Measurements from ENCODE around the gene SLC6A2. TPM values are rescaled to one million over a fixed set of nuclear protein-coding genes. Genes with fewer than 3 reads are reported as not detected.

Gene SLC6A2
- total RNA-seq, 1 experiment from 2014 or later: not detected

- Histone ChIP-seq H3K79me2 (ENCODE audit: low read length) (no peaks in the 10 kb centered on the region), H3K27ac (ENCODE audit: low read length) (no peak overlapping the region), H3K9me3 (ENCODE audit: low read length) (no peaks in the 10 kb centered on the region), H3K4me1 (ENCODE audit: insufficient read depth, low read length) (no peaks in the 10 kb centered on the region), H3K27me3 (ENCODE audit: low read length) (no peaks in the 10 kb centered on the region), H3K4me3 (ENCODE audit: low read length) (no peak overlapping the region), H3K4me2 (ENCODE audit: low read length) (no peak overlapping the region), H3K9me2 (replicated peaks; ENCODE audit: low read length) (no peaks in the 10 kb centered on the region), H3K36me3 (ENCODE audit: low read depth, low read length) (no peaks in the 10 kb centered on the region), H3F3A (ENCODE audit: low read length, unreplicated experiment) (no peaks in the 10 kb centered on the region), H2AFZ (ENCODE audit: low read length) (no peak overlapping the region), H3K9ac (ENCODE audit: low read length) (no peak overlapping the region), H4K20me1 (ENCODE audit: low read length) (no peaks in the 10 kb centered on the region)
- DNase-seq: no peak
- ChIA-PET CTCF (no interaction called here), POLR2A (ENCODE audit: unreplicated experiment) (no interaction called here)
- intact Hi-C loops (cut with micrococcal nuclease): no loop called here
- no TSS peak for BruUV-seq (replicated peaks)
- ATAC-seq: no peak
- TF ChIP-seq CTCF (conservative IDR thresholded peaks at IDR 0.05; ENCODE audit: low read depth, low read length) (no peak), EZH2phosphoT487 (IDR thresholded peaks at IDR 0.05; ENCODE audit: borderline replicate concordance, low read length) (no peak), EZH2 (IDR thresholded peaks at IDR 0.05; ENCODE audit: low read length, unreplicated experiment) (no peak)
These were observed 31.1 kb upstream of the SLC6A2 start for GRCh38 chr16:55624696-55625095.

DNA sequence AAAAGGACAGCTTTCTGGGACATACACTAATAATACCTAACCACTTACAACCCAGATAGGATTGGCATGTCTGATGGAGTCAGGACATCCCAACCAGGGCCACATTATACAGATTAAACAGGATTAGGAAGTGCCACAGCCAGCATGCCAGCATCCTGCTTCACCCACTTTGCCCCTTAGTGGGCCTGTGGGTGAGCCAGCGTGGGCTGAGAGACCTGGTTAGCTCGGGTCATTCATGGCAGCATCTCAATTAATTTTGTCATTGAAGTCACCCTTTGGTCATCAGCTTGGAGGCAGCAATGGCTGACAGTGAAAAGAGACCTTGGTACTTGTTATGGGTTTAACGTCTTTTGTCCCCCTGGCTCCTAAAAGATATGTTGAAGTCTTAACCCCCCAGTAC lies 29.9 kb upstream of the SLC6A2 start:
- no peaks in the 10 kb centered on the region for H3K4me1 ChIP-seq (ENCODE audit: insufficient read depth, low read length)
- H2AFZ ChIP-seq (ENCODE audit: low read length): no peak overlapping the region
- H3K9me2 ChIP-seq (replicated peaks; ENCODE audit: low read length): no peaks in the 10 kb centered on the region
- H4K20me1 ChIP-seq (ENCODE audit: low read length): no peaks in the 10 kb centered on the region
- DNase-seq: no peak
- POLR2A ChIA-PET (ENCODE audit: unreplicated experiment): no interaction called here
- H3K36me3 ChIP-seq (ENCODE audit: low read depth, low read length): no peaks in the 10 kb centered on the region
- CTCF ChIA-PET: no interaction called here
- H3K4me2 ChIP-seq (ENCODE audit: low read length): no peak overlapping the region
- H3K27me3 ChIP-seq (ENCODE audit: low read length): no peaks in the 10 kb centered on the region
- H3K9me3 ChIP-seq (ENCODE audit: low read length): no peaks in the 10 kb centered on the region
- no peaks in the 10 kb centered on the region for H3F3A ChIP-seq (ENCODE audit: low read length, unreplicated experiment)
- intact Hi-C loops (cut with micrococcal nuclease): no loop called here
- H3K4me3 ChIP-seq (ENCODE audit: low read length): no peak overlapping the region
- TF ChIP-seq EZH2phosphoT487 (IDR thresholded peaks at IDR 0.05; ENCODE audit: borderline replicate concordance, low read length): no peak
- no peak for TF ChIP-seq EZH2 (IDR thresholded peaks at IDR 0.05; ENCODE audit: low read length, unreplicated experiment)
- no peak for TF ChIP-seq CTCF (conservative IDR thresholded peaks at IDR 0.05; ENCODE audit: low read depth, low read length)
- BruUV-seq (replicated peaks): no TSS peak
- no peak for ATAC-seq
- H3K9ac ChIP-seq (ENCODE audit: low read length): no peak overlapping the region
- H3K27ac ChIP-seq (ENCODE audit: low read length): no peak overlapping the region
- no peaks in the 10 kb centered on the region for H3K79me2 ChIP-seq (ENCODE audit: low read length)

DNA sequence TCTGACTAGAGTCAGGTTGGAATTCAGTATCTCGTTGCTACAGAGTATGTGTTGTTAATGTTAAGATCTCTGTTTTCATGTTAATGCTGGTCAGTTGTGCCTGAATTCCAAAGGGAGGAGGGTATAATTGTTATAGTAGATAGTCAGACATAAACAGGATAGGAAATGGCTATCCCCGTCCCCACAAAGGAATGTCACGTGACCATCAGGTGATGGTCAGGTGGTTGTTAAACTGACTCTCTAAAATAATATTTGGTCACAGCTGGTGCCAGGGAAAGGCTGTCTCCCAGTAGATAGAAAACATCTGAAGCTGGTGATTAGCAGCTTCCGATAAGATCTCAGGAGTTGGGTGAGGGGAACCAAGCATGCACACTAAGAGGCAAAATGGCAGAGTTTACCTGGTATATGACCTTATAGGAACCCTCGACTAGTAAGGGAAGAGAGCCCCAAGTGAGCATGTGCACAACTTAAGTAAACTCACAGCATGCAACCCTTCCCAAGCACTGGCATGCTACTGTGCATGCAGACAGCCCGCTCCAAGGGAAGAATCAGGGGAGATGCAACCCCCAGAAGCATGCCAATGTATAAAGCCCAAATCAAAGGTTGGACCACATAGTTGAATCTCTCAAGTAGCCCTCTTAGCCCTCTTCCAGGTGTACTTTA lies 27.4 kb upstream of the SLC6A2 start:
- no peak overlapping the region for H3K9ac ChIP-seq (ENCODE audit: low read length)
- ATAC-seq: no peak
- H3K4me3 ChIP-seq (ENCODE audit: low read length): no peak overlapping the region
- intact Hi-C loops (cut with micrococcal nuclease): no loop called here
- H3K79me2 ChIP-seq (ENCODE audit: low read length): no peaks in the 10 kb centered on the region
- no TSS peak for BruUV-seq (replicated peaks)
- H3K4me2 ChIP-seq (ENCODE audit: low read length): no peak overlapping the region
- no peak for DNase-seq
- no peaks in the 10 kb centered on the region for H4K20me1 ChIP-seq (ENCODE audit: low read length)
- no peaks in the 10 kb centered on the region for H3K27me3 ChIP-seq (ENCODE audit: low read length)
- H2AFZ ChIP-seq (ENCODE audit: low read length): no peak overlapping the region
- CTCF ChIA-PET: no interaction called here
- H3K27ac ChIP-seq (ENCODE audit: low read length): no peak overlapping the region
- no peaks in the 10 kb centered on the region for H3K9me2 ChIP-seq (replicated peaks; ENCODE audit: low read length)
- H3K4me1 ChIP-seq (ENCODE audit: insufficient read depth, low read length): no peaks in the 10 kb centered on the region
- TF ChIP-seq CTCF (conservative IDR thresholded peaks at IDR 0.05; ENCODE audit: low read depth, low read length) (no peak), EZH2 (IDR thresholded peaks at IDR 0.05; ENCODE audit: low read length, unreplicated experiment) (no peak), EZH2phosphoT487 (IDR thresholded peaks at IDR 0.05; ENCODE audit: borderline replicate concordance, low read length) (no peak)
- H3K36me3 ChIP-seq (ENCODE audit: low read depth, low read length): no peaks in the 10 kb centered on the region
- peaks cover 4% of the 10 kb centered on the region; the same call in 1 of the 2 replicates for H3K9me3 ChIP-seq (ENCODE audit: low read length)
- POLR2A ChIA-PET (ENCODE audit: unreplicated experiment): no interaction called here
- H3F3A ChIP-seq (ENCODE audit: low read length, unreplicated experiment): no peaks in the 10 kb centered on the region

Data from PC-3 (cell line).